Mesenteric fat pad (tissue), 1 donor: ENCODE results near the gene CEP152. TPM values are rescaled to one million over a fixed set of nuclear protein-coding genes. Genes with fewer than 3 reads are reported as not detected.
"Not testable (repeated sequence)": the region's sequence is repeated elsewhere in the genome, so short reads cannot be mapped to it uniquely, and the experiment has no call there.

Source experiments
- DNase-seq: peaks from one replicate; pipeline ENCODE4 v3.0.0-alpha.2; 2020; ENCODE audit warnings: low spot score
- long read RNA-seq: library from polyadenylated mRNA; unstranded; transcript quantifications from one replicate; pipeline ENCODE4 v2.0.0, GENCODE V29; 2020
- total RNA-seq: library from RNA; stranded (reverse); fragmentation: NEBNext Ultra II Directional; extraction: Animal tissue kit (Norgen Biotek cat#: 25700); gene quantifications from one replicate; pipeline ENCODE4 v1.2.1, GENCODE V29; 2021
- donor health status: DM: yes; HTN: yes; CAD: no.

Gene CEP152, protein sequence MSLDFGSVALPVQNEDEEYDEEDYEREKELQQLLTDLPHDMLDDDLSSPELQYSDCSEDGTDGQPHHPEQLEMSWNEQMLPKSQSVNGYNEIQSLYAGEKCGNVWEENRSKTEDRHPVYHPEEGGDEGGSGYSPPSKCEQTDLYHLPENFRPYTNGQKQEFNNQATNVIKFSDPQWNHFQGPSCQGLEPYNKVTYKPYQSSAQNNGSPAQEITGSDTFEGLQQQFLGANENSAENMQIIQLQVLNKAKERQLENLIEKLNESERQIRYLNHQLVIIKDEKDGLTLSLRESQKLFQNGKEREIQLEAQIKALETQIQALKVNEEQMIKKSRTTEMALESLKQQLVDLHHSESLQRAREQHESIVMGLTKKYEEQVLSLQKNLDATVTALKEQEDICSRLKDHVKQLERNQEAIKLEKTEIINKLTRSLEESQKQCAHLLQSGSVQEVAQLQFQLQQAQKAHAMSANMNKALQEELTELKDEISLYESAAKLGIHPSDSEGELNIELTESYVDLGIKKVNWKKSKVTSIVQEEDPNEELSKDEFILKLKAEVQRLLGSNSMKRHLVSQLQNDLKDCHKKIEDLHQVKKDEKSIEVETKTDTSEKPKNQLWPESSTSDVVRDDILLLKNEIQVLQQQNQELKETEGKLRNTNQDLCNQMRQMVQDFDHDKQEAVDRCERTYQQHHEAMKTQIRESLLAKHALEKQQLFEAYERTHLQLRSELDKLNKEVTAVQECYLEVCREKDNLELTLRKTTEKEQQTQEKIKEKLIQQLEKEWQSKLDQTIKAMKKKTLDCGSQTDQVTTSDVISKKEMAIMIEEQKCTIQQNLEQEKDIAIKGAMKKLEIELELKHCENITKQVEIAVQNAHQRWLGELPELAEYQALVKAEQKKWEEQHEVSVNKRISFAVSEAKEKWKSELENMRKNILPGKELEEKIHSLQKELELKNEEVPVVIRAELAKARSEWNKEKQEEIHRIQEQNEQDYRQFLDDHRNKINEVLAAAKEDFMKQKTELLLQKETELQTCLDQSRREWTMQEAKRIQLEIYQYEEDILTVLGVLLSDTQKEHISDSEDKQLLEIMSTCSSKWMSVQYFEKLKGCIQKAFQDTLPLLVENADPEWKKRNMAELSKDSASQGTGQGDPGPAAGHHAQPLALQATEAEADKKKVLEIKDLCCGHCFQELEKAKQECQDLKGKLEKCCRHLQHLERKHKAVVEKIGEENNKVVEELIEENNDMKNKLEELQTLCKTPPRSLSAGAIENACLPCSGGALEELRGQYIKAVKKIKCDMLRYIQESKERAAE (N-terminal part only)
- 2.8 TPM for total RNA-seq
- long read RNA-seq, partial matches to known transcripts = 2 of 6 reads
- long read RNA-seq, other reads (novel, unspliced or antisense) = 2 of 6 reads

DNA sequence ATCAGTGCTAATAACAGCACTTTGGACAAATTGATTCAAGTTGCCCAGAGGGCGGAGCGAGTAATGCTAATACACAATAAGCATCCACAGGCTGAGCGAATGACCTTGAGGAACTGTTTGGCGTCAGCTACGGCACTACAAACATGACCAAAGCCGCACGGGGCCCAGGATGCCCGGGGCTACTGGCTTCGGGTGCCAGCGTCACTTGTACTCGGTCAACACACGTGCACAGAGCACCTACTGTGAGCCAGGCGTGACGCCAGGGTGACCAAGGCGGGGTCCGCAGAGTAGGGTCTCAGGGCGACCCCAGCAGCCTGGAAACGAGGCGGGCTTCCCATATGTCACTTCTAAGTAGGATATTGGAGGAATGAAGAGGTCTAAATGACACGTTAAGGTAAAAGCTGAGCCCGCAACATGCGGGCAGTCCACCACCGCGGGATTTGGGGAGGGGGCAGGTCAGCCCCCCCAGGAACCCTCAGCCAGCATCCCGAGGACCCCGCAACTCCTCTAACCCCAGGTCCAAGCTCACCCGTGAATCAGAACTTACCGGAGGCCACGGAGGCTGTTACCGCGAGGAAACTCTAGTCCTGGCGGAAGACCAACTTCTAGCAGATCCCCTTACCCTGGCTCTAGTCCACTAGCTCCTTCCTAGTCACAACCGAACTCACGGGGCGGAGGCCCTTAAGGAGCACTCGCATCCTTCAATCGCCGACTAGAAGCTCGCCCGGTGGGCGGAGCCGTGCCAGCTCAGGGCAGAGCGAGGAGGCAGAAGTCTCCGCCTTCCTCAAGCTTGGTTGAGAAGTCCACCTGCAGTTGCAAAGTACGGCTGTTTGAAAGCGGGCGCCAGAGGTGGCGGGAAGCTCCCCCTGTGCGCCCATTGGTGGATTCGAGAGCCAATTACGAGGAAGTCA lies at the start of gene CEP152:
Gene CEP152, minus strand, starts transcription at position 656 of the 911 bp plus-strand sequence. CDS start 5,420 bp downstream, outside the sequence.
- peak; percentile 97 for DNase-seq

DNA sequence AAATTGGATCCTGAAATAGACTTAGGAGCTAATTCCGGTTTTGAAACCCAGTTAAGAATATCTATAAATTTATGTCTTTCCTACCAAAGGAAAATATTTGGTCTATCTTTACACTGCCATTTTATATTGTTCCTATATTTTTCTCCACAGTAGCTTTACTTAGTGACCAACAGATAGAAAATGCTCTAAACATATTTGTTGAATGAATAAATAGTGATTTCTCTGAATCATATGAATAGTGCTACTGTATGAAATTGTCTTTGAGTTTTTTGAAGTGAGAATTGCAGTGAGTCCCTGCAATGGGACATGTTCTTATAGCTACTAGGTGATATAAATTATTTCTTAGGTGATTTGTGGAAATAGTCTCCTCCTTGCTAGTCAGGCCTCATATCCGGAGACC lies 48.6 kb upstream of the CEP152 start:
- DNase-seq = no peak

DNA sequence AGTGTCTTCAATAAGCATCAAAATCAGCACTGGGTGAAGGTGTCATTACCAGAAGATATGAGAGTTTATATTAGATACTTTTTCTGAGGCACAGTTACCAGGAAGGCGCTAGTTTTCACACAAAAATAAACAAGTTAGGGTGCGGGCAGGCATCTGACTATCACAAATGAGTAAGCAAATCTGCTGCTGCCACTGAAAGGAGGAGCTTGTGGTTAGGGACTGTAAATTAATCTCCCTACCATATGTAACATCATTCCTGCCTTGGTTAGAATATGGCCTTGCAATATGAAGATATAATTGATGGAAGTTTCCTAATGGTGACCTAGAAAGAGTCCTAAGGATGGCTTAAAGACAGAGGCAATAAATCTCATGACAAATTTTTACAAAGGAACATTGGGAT lies 47.5 kb upstream of the CEP152 start:
- DNase-seq = no peak

DNA sequence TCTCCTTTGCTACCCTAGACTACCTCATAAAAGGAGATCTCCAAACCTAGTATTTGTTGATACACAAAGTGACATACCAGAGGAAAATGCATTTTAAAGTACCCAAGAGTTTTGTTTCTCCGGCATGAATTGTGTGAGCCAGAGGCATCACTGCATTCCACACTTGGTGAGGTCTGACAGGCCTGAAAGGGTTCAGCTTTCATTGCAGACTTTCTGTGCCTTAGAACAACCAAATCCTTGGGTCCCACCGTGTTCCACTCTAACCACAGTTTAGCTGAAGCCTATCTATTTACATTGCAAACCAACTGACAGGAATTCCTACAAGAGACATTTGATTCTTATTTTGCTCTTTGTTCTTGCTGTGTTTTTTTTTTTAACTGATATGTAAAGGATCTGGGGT lies 46.1 kb upstream of the CEP152 start:
- DNase-seq = no peak

DNA sequence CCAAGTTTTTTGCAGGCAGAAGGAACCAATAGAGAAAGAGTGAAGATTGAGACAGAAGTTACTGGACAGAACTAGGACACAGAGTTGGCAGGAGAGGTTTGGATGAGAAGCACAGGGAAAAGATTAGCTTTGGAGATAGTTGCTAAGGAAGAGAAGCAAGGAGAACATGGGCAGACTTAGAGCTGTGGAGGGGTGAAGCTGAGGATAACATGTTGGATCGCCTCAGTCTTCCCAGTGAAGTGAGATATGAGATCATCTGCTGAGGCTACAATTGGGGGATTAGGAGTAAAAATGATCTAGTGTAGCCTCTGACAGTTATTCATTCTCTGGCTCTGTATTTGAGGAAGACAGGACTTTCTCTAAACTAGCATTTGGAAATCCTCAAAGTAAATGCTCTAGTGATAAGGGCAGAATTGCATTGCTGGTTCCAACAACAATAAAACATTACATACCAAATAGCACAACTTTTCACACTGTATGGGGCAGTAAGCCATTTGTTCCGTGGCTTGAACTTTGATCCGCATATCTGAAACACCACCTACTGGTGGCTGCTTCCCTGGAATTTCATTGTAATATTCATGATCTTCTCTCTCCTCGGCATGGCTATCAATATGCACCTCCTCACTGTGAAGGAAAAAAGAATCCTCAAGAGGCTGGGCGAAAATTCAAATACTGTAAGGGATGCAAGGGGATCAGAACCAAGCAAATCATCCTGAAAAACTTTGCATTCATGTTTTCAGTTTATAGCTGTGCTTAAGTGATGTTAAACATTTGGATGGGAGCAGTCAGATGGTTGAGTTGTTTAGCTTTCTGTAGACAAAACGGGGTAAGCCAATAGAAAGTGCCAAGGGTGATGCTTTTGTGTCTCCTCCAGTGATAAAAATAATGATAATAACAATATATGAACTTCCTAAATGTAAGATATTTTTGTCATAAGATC lies 44.9 kb upstream of the CEP152 start:
- DNase-seq = no peak

DNA sequence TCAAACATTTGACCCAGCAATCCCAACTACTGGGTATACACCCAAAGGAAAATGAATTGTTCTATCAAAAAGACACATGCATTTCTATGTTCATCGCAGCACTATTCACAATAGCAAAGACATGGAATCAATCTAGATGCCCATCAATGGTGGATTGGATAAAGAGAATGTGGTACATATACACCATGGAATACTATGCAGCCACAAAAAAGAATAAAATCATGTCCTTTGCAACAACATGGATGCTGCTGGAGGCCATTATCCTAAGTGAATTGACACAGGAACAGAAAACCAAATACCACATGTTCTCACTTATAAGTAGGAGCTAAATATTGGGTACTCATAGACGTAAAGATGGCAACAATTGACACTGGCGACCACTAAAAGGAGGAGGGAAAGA lies 43.6 kb upstream of the CEP152 start:
- not testable (repeated sequence) for DNase-seq

DNA sequence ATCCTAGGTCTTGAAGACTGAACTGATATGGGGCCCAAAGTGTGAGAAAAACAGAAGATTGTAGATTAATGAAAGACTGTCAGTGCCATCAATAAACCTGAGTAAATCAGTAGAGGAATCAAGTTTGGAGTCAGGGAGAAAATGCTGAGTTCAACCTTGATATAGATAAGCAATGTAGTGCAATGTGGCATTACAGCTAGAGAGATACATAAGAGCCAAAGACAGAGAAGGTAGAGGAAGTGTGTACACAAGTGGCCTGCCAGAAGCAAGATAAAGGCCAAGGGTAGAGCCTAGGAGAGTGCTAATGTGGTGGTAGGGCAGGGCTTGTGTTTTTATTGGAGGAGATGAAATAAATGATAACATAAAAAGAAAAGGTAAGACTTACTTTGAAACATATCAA lies 41.1 kb upstream of the CEP152 start:
- no peak for DNase-seq

DNA sequence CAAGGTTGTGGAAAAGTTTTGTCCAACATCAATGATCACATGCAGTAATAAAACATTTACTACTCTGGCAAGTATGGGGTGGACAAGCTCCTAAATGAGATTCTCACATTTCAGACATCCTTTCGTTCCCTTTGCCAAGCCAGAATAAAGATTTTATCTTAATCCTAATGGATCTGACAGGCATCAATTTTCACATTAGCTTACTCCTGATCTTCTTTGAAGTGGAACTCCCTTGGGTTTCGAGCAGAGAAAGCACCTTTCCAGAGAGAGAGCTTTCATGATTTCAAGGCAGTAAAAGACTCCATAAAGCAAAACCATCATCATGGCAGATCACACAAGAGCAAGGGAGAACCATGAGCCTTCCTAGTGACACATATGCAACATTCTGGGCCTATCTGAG lies 39.8 kb upstream of the CEP152 start:
- no peak for DNase-seq

DNA sequence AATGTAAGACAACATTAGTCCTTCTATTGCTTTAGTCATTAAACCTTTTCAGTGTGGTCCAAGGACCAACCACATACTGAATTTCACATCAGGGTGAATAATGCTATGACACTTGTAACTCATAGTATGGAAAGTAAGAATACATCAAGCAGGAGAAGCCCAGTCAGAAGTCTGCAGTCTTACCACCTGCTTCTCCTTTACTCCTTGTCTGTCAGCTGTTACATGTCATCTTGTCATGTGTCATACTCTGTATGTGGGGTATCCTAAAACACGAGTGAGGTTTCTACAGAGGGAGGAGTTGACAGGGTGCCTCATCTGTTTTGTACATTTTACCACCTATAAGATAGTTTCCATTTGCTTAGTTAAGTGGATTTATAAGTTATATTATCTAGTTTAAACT lies 34.3 kb upstream of the CEP152 start:
- DNase-seq = no peak

DNA sequence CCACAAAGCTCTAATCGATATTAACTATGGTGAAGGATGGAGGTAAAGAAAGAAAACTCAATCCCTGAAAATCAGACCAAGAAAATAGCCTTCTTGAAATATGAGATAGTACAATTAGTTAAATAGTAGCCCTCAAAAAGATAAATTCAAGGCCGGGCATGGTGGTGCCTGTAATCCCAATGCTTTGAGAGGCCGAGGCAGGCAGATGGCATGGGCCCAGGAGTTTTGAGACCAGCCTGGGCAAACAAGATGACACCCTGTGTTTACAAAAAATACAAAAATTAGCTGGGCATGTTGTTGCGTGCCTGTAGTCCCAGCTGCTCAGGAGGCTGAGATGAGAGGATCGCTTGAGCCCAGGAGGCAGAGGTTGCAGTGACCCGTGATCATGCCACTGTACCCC lies 31.6 kb upstream of the CEP152 start:
- DNase-seq = no peak

DNA sequence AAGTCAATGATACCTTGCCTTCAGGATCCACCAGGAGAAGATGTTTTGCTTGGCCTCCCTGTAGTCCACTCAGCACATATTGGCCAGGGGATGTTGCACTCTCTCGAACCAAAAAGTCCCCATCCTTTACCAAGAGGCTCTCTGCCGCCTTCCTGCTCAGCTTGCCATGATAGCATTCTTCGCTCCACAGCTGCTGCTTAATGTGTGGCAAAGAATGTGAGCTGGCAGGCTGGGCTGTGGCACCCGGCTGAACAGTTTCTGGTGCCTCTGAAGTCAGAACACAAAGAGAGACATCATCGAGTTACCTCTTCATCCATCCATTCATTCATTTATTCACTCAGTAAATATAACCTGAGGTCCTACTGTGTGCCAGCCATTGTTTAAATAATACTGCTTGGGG lies 23.9 kb upstream of the CEP152 start:
- no peak for DNase-seq

DNA sequence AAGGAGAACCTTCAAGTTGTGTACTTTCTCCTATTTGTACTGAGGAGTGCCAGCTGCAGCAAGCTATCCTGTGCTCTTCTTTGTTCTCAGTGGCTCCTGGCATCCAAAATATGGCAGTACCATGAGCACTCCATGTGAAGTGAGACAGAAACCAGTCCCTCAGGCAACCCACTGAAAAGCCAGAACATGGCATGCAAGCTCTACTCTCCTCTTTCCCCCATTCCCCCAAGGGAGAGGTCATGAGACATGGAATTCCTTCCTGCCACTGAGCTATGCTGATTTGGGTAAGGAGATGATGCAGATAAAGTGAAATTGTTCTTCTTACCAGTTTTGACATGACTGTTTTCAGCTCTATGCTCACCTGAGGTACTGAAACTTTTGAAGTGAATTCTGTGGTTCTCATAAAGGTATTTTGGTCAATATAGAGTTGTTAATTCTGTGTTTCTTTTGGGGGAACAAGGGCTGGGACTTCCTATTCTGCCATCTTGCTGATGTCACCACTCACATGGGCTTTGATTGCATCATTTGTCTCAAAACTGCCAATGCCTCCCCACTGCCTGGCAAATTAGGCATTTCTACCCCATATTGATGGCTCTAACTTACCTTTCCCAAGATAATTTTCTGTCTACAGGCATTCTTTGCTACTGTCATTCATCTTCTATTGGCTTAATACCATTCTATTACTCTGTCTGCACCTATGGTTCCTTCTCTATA lies 22.8 kb upstream of the CEP152 start:
- DNase-seq = no peak

DNA sequence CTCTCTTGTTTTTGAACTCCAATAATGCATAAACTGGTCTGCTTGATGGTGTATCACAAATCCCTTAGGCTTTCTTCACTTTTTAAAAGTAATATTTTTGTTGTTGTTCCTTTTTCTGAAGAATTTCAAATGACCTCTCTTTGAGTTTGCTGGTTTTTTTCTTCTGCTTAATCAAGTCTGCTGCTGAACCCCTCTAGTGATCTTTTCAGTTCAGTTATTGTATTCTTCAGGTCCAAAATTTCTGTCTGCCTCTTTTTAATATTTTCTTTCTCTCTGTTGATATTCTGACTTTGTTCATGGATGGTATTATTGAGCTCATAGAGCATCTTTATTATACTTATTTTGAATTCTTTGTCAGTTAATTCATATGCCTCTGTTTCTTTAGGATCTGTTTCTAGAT lies 21.8 kb upstream of the CEP152 start:
- DNase-seq = no peak

DNA sequence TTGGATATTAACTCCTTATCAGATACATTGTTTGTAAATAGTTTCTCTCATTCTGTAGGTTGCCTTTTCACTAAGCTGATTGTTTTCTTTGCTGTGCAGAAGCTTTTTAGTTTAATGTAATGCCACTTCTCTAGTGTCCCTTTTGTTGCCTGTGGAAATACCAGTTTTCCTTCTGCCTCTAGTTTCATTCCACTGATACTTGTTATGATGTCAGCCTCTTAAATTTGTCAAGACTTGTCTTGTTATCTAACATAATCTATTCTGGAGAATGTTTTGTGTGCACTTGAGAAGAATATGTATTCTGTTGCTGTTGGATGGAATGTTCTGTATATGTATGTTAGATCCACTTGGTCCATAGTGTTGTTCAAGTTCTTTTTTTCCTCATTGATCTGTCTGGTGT lies 18.0 kb upstream of the CEP152 start:
- no peak for DNase-seq

DNA sequence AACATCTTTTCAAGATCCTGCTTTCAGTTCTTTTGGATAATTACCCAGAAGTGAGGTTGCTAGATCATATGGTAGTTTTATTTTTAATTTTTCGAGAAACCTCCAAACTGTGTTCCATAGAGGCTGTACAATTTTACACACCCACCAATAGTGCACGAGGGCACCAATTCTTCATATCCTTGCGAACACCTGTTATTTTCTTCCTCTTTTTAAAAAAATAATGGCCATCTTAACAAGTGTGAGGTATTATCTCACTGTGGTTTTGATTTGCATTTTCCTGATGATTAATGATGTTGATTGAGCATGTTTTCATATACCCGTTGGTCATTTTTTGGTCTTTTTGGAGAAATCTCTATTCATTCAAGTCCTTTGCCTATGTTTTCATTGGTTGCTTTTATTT lies 17.6 kb upstream of the CEP152 start:
- no peak for DNase-seq

DNA sequence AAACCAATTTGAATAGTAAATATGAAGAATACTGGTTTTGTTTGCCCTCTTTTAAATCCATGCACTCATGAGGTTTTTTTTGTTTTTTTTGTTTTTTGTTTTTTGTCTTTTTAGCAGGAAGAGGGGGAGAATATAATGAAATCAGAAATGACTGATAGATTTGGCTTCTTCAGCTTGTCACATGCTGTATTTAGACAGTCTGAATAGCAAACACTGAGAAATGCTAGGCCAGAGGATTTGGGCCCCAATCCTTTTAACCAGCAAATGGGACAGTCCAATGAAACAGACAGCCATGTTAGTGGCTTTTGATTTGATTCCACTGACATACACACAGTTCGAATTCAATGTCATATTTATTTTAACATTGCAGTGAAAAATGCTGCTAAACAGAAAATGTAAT lies 14.2 kb upstream of the CEP152 start:
- DNase-seq = no peak

DNA sequence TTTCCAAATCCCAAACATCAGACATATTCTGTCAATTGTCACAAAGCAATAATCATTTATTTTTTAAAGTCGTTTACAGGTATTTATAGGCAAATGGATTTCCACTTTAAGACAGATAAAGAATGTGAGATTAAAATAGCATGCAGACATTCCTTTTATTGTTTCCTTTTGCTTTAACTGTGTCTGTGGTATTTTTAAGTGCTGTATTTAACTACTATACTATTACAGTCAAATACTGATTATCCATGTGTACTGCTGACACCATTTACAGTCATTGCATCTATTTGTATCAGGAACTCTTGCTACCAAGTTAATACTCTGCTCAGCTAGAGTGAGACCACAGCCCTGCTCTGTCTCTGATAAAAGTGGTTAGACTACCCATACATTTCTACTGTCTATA lies 12.8 kb upstream of the CEP152 start:
- DNase-seq = no peak

DNA sequence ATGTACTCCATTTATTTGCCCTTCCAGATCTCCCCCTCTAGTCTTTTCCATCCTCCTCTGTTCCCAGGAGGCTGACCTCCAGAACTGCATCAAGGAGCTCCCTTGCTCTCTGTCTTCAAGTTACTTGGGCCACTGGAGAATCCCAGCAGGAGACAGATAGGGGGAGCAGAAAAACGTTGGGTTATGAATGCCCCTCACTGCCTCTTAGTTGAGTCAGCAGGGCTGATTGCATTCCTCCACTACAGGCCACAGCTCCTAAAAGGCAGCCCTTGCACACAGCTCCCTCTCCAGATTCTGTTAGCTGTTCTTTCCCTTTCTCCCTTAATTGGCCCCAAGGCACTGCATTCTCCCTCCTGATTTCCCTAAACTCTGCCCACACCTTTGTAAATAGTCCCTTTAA lies 12.4 kb upstream of the CEP152 start:
- no peak for DNase-seq

DNA sequence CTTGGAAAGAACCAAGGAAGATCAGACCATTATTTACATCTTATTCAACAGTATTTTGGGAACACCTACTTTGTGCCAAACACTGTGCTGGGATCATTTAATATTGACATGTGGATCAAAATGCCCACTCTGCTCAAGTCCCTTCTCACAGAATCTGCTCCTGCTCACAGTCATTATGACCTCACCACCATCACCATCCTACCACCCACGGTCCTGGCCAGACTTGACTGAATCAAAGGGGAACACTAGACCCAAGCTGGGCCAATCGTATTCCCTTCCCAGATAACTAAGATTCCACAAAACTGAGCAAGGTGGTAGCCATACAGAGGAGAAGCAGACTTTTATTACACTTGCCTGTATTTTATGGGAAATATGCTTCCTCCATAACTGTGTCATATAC lies 3.4 kb upstream of the CEP152 start:
- no peak for DNase-seq
